Measurements from ENCODE around the gene ARSG. TPM values are rescaled to one million over a fixed set of nuclear protein-coding genes. Genes with fewer than 3 reads are reported as not detected.

Gene ARSG
- total and polyA plus RNA-seq, 2 donors (not counting 1 experiment from before 2014, with no cell fraction given): 5.5 to 18.4 TPM

GRCh38 chr17:68289473-68289872, 1.8 kb upstream of the ARSG start:
- no peak for ATAC-seq (ENCODE audit: low read depth)
- ChIA-PET CTCF (interaction anchor here (0.8 to 7.1 kb wide), 3 partner anchors 27 to 117 kb away, joined by 3 to 40 read pairs (median 16); no protein-coding TSS in a partner anchor), POLR2A (interaction anchor here (0.6 to 2.5 kb wide), 5 partner anchors 24 to 208 kb away, joined by 3 to 11 read pairs (median 5); partner anchors contain the start of gene AMZ2)
- DNase-seq: no peak
- H3K9me3 Mint-ChIP-seq (ENCODE audit: insufficient read depth): no peaks in the 10 kb centered on the region
- no peaks in the 10 kb centered on the region for H3K36me3 ChIP-seq (replicated peaks in 1 of 2; ENCODE audit: control extremely low read depth in 1 of 2, control insufficient read depth in 1 of 2, extremely low read depth in 1 of 2, insufficient read depth in 2 of 2, low read length in 1 of 2)
- intact Hi-C loops (cut with micrococcal nuclease): no loop called here
- no peaks in the 10 kb centered on the region for H3K27me3 Mint-ChIP-seq
- H2AFZ ChIP-seq (ENCODE audit: insufficient read depth, low read depth, low read length, poor library complexity, severe bottlenecking): no peak overlapping the region
- peak overlapping the region in 3 of 5 experiments; percentile 64 to 74 (median 69) for H3K4me3 ChIP-seq (ENCODE audit: control extremely low read depth in 1 of 5, extremely low read depth in 1 of 5, insufficient read depth in 1 of 5, low read depth in 2 of 5, low read length in 4 of 5)
- H3K79me2 ChIP-seq (ENCODE audit: control insufficient read depth, insufficient read depth, low read length): no peaks in the 10 kb centered on the region
- no peak for TF ChIP-seq EZH2 (IDR thresholded peaks at IDR 0.05; ENCODE audit: borderline replicate concordance, insufficient read depth, low read depth, low read length, poor library complexity, severe bottlenecking)
- TF ChIP-seq, protein P1, sequence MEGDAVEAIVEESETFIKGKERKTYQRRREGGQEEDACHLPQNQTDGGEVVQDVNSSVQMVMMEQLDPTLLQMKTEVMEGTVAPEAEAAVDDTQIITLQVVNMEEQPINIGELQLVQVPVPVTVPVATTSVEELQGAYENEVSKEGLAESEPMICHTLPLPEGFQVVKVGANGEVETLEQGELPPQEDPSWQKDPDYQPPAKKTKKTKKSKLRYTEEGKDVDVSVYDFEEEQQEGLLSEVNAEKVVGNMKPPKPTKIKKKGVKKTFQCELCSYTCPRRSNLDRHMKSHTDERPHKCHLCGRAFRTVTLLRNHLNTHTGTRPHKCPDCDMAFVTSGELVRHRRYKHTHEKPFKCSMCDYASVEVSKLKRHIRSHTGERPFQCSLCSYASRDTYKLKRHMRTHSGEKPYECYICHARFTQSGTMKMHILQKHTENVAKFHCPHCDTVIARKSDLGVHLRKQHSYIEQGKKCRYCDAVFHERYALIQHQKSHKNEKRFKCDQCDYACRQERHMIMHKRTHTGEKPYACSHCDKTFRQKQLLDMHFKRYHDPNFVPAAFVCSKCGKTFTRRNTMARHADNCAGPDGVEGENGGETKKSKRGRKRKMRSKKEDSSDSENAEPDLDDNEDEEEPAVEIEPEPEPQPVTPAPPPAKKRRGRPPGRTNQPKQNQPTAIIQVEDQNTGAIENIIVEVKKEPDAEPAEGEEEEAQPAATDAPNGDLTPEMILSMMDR (IDR thresholded peaks at IDR 0.05): no peak
- peak overlapping the region; percentile 95 for H3K4me3 Mint-ChIP-seq
- H3K9ac ChIP-seq (ENCODE audit: low read length): peak overlapping the region; percentile 84
- no peaks in the 10 kb centered on the region for H3K9me3 ChIP-seq (ENCODE audit: control extremely low read depth in 1 of 3, control insufficient read depth in 2 of 3, insufficient read depth in 1 of 3, low read length in 2 of 3)
- H4K20me1 ChIP-seq (ENCODE audit: control insufficient read depth, insufficient read depth, low read length, poor library complexity, severe bottlenecking): no peaks in the 10 kb centered on the region
- H3K27me3 ChIP-seq (replicated peaks in 1 of 4; ENCODE audit: control extremely low read depth in 1 of 4, control insufficient read depth in 3 of 4, insufficient read depth in 4 of 4, low read length in 3 of 4): no peaks in the 10 kb centered on the region
- peak overlapping the region; percentile 84 for H3K4me2 ChIP-seq (replicated peaks; ENCODE audit: low read depth, low read length, poor library complexity, severe bottlenecking)
- peaks cover 31 to 43% of the 10 kb centered on the region in 2 donors for H3K4me1 ChIP-seq (ENCODE audit: control insufficient read depth in 2 of 2, insufficient read depth in 2 of 2, low read length in 2 of 2)
- peak overlapping the region; percentile 84 to 88 for H3K27ac ChIP-seq (ENCODE audit: low read length in 2 of 2)
- peaks cover 42% of the 10 kb centered on the region for H3K4me1 Mint-ChIP-seq
- peak overlapping the region; percentile 62 for H3K27ac Mint-ChIP-seq
- 72% methylated on average over 5 of the region's 7 CpGs for WGBS (ENCODE audit: insufficient coverage)

- Histone ChIP-seq H3K27me3 (replicated peaks in 1 of 4; ENCODE audit: control extremely low read depth in 1 of 4, control insufficient read depth in 3 of 4, insufficient read depth in 4 of 4, low read length in 3 of 4) (no peaks in the 10 kb centered on the region), H3K4me2 (replicated peaks; ENCODE audit: low read depth, low read length, poor library complexity, severe bottlenecking) (peak overlapping the region; percentile 84), H3K4me1 (ENCODE audit: control insufficient read depth in 2 of 2, insufficient read depth in 2 of 2, low read length in 2 of 2) (peaks cover 31 to 43% of the 10 kb centered on the region in 2 donors), H3K4me3 (ENCODE audit: control extremely low read depth in 1 of 5, extremely low read depth in 1 of 5, insufficient read depth in 1 of 5, low read depth in 2 of 5, low read length in 4 of 5) (peak overlapping the region; percentile 53 to 74 (median 64)), H3K36me3 (replicated peaks in 1 of 2; ENCODE audit: control extremely low read depth in 1 of 2, control insufficient read depth in 1 of 2, extremely low read depth in 1 of 2, insufficient read depth in 2 of 2, low read length in 1 of 2) (no peaks in the 10 kb centered on the region), H3K9me3 (ENCODE audit: control extremely low read depth in 1 of 3, control insufficient read depth in 2 of 3, insufficient read depth in 1 of 3, low read length in 2 of 3) (no peaks in the 10 kb centered on the region), H3K9ac (ENCODE audit: low read length) (peak overlapping the region; percentile 84), H3K79me2 (ENCODE audit: control insufficient read depth, insufficient read depth, low read length) (no peaks in the 10 kb centered on the region), H3K27ac (ENCODE audit: low read length in 2 of 2) (peak overlapping the region in 1 of 2 donors; percentile 84), H4K20me1 (ENCODE audit: control insufficient read depth, insufficient read depth, low read length, poor library complexity, severe bottlenecking) (no peaks in the 10 kb centered on the region), H2AFZ (ENCODE audit: insufficient read depth, low read depth, low read length, poor library complexity, severe bottlenecking) (peak overlapping the region; percentile 87)
- no peaks in the 10 kb centered on the region for H3K9me3 Mint-ChIP-seq (ENCODE audit: insufficient read depth)
- intact Hi-C loops (cut with micrococcal nuclease): loop anchor here (2.0 to 10.0 kb wide), 7 partner anchors 27 to 1037 kb away; partner anchors contain the start of genes ABCA5, AMZ2 and PRKAR1A
- 2% methylated on average over 5 of the region's 9 CpGs for WGBS (ENCODE audit: insufficient coverage)
- no peaks in the 10 kb centered on the region for H3K27me3 Mint-ChIP-seq
- TF ChIP-seq EZH2 (IDR thresholded peaks at IDR 0.05; ENCODE audit: borderline replicate concordance, insufficient read depth, low read depth, low read length, poor library complexity, severe bottlenecking): no peak
- TF ChIP-seq, protein P1 (IDR thresholded peaks at IDR 0.05): no peak
- DNase-seq (no peak), ATAC-seq (ENCODE audit: low read depth) (no peak)
- peaks cover 42% of the 10 kb centered on the region for H3K4me1 Mint-ChIP-seq
- ChIA-PET CTCF (interaction anchor here (0.9 to 7.1 kb wide), 3 partner anchors 27 to 109 kb away, joined by 3 to 40 read pairs (median 16); no protein-coding TSS in a partner anchor), POLR2A (interaction anchor here (0.6 to 2.5 kb wide), 5 partner anchors 25 to 168 kb away, joined by 3 to 11 read pairs (median 5); partner anchors contain the start of gene AMZ2)
- peak overlapping the region; percentile 62 for H3K27ac Mint-ChIP-seq
- H3K4me3 Mint-ChIP-seq: peak overlapping the region; percentile 95
Observed at GRCh38 chr17:68289936-68290267, 1.4 kb upstream of the ARSG start.

Data from B cell (primary cell).